Smooth muscle cell (in vitro differentiated cells): Measurements from ENCODE around the gene COPA. TPM values are rescaled to one million over a fixed set of nuclear protein-coding genes. Genes with fewer than 3 reads are reported as not detected.

Source experiments
- DNase-seq: peaks from one replicate; lab custom pipeline; 2025; ENCODE audit not compliant: unreplicated experiment; lab: John Stamatoyannopoulos, UW
- H2AFZ ChIP-seq: fragments of 200-600 bp; sonication (generic); 2 replicates; pipeline ENCODE4 v1.6.0; 2016; ENCODE audit warnings: antibody characterized with exemption, low read depth, mild to moderate bottlenecking
- H3F3A ChIP-seq: fragments of 200-600 bp; sonication (generic); 2 replicates; pipeline ENCODE4 v1.6.0; 2017; ENCODE audit warnings: antibody characterized with exemption, low read depth
- H3K27ac ChIP-seq: fragments of 200-600 bp; sonication (generic); 2 replicates; pipeline ENCODE4 v1.5.1; 2016; ENCODE audit warnings: low read depth, mild to moderate bottlenecking
- H3K27me3 ChIP-seq: fragments of 200-600 bp; sonication (generic); 2 replicates; pipeline ENCODE4 v1.6.1; 2016; ENCODE audit warnings: low read depth, mild to moderate bottlenecking
- H3K36me3 ChIP-seq: fragments of 200-600 bp; sonication (generic); 2 replicates; pipeline ENCODE4 v1.5.1; 2016; ENCODE audit warnings: low read depth
- H3K4me1 ChIP-seq: fragments of 200-600 bp; sonication (generic); 2 replicates; pipeline ENCODE4 v1.5.1; 2016; ENCODE audit warnings: low read depth
- H3K4me2 ChIP-seq: fragments of 200-600 bp; sonication (generic); 2 replicates; pipeline ENCODE4 v1.6.0; 2016; ENCODE audit warnings: mild to moderate bottlenecking
- H3K4me3 ChIP-seq: fragments of 200-600 bp; sonication (generic); 2 replicates; pipeline ENCODE4 v1.5.1; 2016; ENCODE audit warnings: mild to moderate bottlenecking
- H3K79me2 ChIP-seq: fragments of 200-600 bp; sonication (generic); 2 replicates; pipeline ENCODE4 v1.6.0; 2016; ENCODE audit warnings: low read depth, mild to moderate bottlenecking
- H3K9ac ChIP-seq: fragments of 200-600 bp; sonication (generic); 2 replicates; pipeline ENCODE4 v1.6.0; 2016; ENCODE audit warnings: low read depth
- H3K9me3 ChIP-seq: fragments of 200-600 bp; sonication (generic); replicated peaks from 2 replicates; pipeline ENCODE4 v1.5.1; 2016; ENCODE audit warnings: low read depth
- H4K20me1 ChIP-seq: fragments of 200-600 bp; sonication (generic); 2 replicates; pipeline ENCODE4 v1.6.0; 2016; ENCODE audit warnings: low read depth
- CTCF ChIP-seq: fragments of 200-600 bp; sonication (generic); IDR thresholded peaks from 2 replicates; pipeline ENCODE4 v1.5.1; 2017; ENCODE audit warnings: borderline replicate concordance, mild to moderate bottlenecking, antibody characterized with exemption; ENCODE audit not compliant: insufficient read depth, poor library complexity, severe bottlenecking
- WGBS: methylation state at CpG from one replicate; pipeline ENCODE4 v1.1.7; 2016; ENCODE audit warnings: low lambda C conversion rate; 5-methylcytosine and 5-hydroxymethylcytosine counted together
- polyA plus RNA-seq: library from polyadenylated mRNA; unstranded; fragments of >200 nt; fragmentation: Nextera tagmentation; extraction: Ambion mirVana; gene quantifications from 2 replicates; pipeline ENCODE4 v1.2.1, GENCODE V29; 2016
- total RNA-seq: library from RNA; depleted of rRNA; stranded (reverse); fragments of >200 nt; gene quantifications from 2 replicates; pipeline ENCODE4 v1.2.3, GENCODE V29; 2014

COPA gene
- total and polyA plus RNA-seq, 2 experiments from 2014 or later: 171 to 196 TPM

DNA sequence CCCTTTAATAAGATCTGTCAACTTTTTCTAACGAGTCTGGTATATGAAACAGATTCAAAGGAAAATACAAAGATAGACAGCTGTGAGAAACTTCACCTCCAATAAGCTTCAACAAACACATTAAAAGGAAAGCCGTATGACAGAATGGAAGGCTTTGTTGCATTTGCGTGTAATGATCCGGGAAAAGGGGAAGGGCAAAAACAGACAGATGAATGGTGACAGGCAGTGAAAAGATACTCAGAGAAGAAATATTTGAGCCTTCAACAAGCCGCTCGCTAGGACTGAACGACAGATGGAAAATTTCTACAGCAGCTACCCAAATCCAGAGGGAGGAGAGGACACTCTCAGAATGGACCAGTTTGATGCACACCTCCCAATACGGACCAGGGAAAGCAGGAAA lies 14.9 kb downstream of the COPA start:
- no peak for DNase-seq
- H3K27me3 ChIP-seq: no peaks in the 10 kb centered on the region
- TF ChIP-seq CTCF: no peak
- peaks cover 12% of the 10 kb centered on the region for H3F3A ChIP-seq
- H3K9ac ChIP-seq: no peak overlapping the region
- H3K4me2 ChIP-seq: no peak overlapping the region
- H3K4me1 ChIP-seq: no peaks in the 10 kb centered on the region
- peaks cover 95% of the 10 kb centered on the region for H3K79me2 ChIP-seq
- peaks cover 65% of the 10 kb centered on the region for H3K36me3 ChIP-seq
- H2AFZ ChIP-seq: no peak overlapping the region
- WGBS: 92% methylated on average over 8 of the region's 8 CpGs
- no peak overlapping the region for H3K4me3 ChIP-seq
- no peaks in the 10 kb centered on the region for H3K9me3 ChIP-seq
- peaks cover 98% of the 10 kb centered on the region for H4K20me1 ChIP-seq
- H3K27ac ChIP-seq: no peak overlapping the region

- DNase-seq: no peak
Observed at GRCh38 chr1:160326418-160326817, 16.6 kb downstream of the COPA start.

GRCh38 chr1:160325252-160325651 lies 17.8 kb downstream of the COPA start:
- Histone ChIP-seq H3K79me2 (peaks cover 97% of the 10 kb centered on the region), H3F3A (peaks cover 12% of the 10 kb centered on the region), H3K4me1 (no peaks in the 10 kb centered on the region), H3K27ac (peak overlapping the region; percentile 0), H2AFZ (no peak overlapping the region), H3K36me3 (peaks cover 48% of the 10 kb centered on the region), H3K27me3 (no peaks in the 10 kb centered on the region), H4K20me1 (peaks cover 100% of the 10 kb centered on the region), H3K9ac (no peak overlapping the region), H3K4me2 (no peak overlapping the region), H3K9me3 (no peaks in the 10 kb centered on the region), H3K4me3 (no peak overlapping the region)
- DNase-seq: no peak
- no peak for TF ChIP-seq CTCF
- over 99% methylated on average over 4 of the region's 4 CpGs for WGBS

More at GRCh38 chr1:160326418-160326817, 16.6 kb downstream of the COPA start:
- Histone ChIP-seq H3K27ac (no peak overlapping the region), H2AFZ (no peak overlapping the region), H3F3A (peaks cover 12% of the 10 kb centered on the region), H3K4me3 (no peak overlapping the region), H3K4me1 (no peaks in the 10 kb centered on the region), H3K36me3 (peaks cover 58% of the 10 kb centered on the region), H3K79me2 (peaks cover 97% of the 10 kb centered on the region), H3K9me3 (no peaks in the 10 kb centered on the region), H3K9ac (no peak overlapping the region), H3K27me3 (no peaks in the 10 kb centered on the region), H4K20me1 (peaks cover 100% of the 10 kb centered on the region), H3K4me2 (no peak overlapping the region)
- 79% methylated on average over 5 of the region's 5 CpGs for WGBS
- no peak for TF ChIP-seq CTCF

DNA sequence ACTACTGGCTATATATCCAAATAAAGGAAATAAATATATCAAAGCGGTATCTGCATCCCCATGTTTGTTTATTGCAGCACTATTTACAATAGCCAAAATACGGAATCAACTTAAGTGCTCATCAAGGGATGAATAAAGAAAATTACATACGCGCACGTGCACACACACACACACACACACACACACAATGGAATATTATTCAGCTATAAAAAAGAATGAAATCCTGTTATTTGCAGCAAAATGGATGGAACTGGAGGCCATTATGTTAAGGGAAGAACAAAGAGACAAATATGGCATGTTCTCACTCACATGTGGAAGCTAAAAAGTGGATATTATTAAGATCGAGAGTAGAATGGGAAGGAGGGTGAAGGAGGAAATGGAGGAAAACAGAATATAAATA lies 20.2 kb downstream of the COPA start:
- Histone ChIP-seq H3K27ac (no peak overlapping the region), H3K79me2 (peaks cover 96% of the 10 kb centered on the region), H4K20me1 (peaks cover 98% of the 10 kb centered on the region), H3K9ac (no peak overlapping the region), H3K36me3 (peaks cover 54% of the 10 kb centered on the region), H3K4me2 (no peak overlapping the region), H3K4me1 (no peaks in the 10 kb centered on the region), H3K27me3 (no peaks in the 10 kb centered on the region), H2AFZ (no peak overlapping the region), H3K4me3 (no peak overlapping the region), H3F3A (peaks cover 8% of the 10 kb centered on the region), H3K9me3 (no peaks in the 10 kb centered on the region)
- 97% methylated on average over 6 of the region's 6 CpGs for whole genome bisulfite sequencing
- DNase-seq: no peak
- no peak for TF ChIP-seq CTCF
